ENCODE results near the gene STX4.

DNA sequence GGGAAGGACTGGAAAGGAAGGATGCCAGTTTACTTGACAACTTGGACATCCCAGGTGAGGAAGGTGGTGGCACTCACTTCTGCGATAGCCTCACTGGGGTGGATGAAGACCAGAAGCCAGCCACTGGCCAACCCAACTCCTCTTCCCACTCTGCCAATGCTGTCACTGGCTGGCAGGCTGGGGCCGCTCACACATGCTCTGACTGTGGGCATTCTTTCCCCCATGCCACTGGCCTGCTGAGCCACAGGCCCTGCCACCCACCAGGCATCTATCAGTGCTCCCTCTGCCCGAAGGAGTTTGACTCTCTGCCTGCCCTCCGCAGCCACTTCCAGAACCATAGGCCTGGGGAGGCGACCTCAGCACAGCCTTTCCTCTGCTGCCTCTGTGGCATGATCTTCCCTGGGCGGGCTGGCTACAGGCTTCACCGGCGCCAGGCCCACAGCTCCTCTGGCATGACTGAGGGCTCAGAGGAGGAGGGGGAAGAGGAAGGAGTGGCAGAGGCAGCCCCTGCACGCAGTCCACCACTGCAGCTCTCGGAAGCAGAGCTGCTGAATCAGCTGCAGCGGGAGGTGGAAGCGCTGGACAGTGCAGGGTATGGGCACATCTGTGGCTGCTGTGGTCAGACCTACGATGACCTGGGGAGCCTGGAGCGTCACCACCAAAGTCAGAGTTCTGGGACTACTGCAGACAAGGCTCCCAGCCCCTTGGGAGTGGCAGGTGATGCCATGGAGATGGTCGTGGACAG lies 45.4 kb downstream of the STX4 start:
- TF ChIP-seq ZNF274 (IDR thresholded peaks at IDR 0.05; ENCODE audit: low read depth, low read length), result no peak
- no peak for TF ChIP-seq YY1 (IDR thresholded peaks at IDR 0.05; ENCODE audit: insufficient read depth, insufficient read length)
- no peak for TF ChIP-seq SUZ12 (IDR thresholded peaks at IDR 0.05; ENCODE audit: extremely low read depth, insufficient read depth, insufficient read length)

Measured in NT2/D1 (cell line).